Muscle layer of duodenum (tissue), 2 donors: Measurements from ENCODE around the gene SERPINB6.
A peak's percentile ranks its signal among the peaks of the same experiment; 100 is the strongest.

Source experiments
- H3K27ac ChIP-seq: one replicate; pipeline ENCODE4 v1.7.0; 2013; ENCODE audit warnings: mild to moderate bottlenecking, low read length
- H3K27me3 ChIP-seq: one replicate; pipeline ENCODE4 v1.7.0; 2013; ENCODE audit warnings: low read depth, mild to moderate bottlenecking, control low read depth, low read length
- H3K36me3 ChIP-seq, 2 donors: one replicate each; pipeline ENCODE4 v1.7.0; 2013; ENCODE audit warnings: low read length in 2 of 2, control low read depth in 1 of 2, mild to moderate bottlenecking in 1 of 2; ENCODE audit not compliant: insufficient read depth in 2 of 2, control insufficient read depth in 1 of 2
- H3K4me1 ChIP-seq, 2 donors: one replicate each; pipeline ENCODE4 v1.7.0; 2013; ENCODE audit warnings: low read length in 2 of 2, mild to moderate bottlenecking in 2 of 2, control low read depth in 1 of 2, moderate library complexity in 1 of 2; ENCODE audit not compliant: insufficient read depth in 2 of 2, control insufficient read depth in 1 of 2
- H3K4me3 ChIP-seq, 2 donors: one replicate each; pipeline ENCODE4 v1.7.0; 2013; ENCODE audit warnings: low read length in 2 of 2, low read depth in 1 of 2, mild to moderate bottlenecking in 1 of 2
- H3K9me3 ChIP-seq, 2 donors: one replicate each; pipeline ENCODE4 v1.7.0; 2013; ENCODE audit warnings: low read length in 2 of 2, control low read depth in 1 of 2, mild to moderate bottlenecking in 1 of 2; ENCODE audit not compliant: control insufficient read depth in 1 of 2
- donor health status: healthy.

The SERPINB6 gene

GRCh38 chr6:2986722-2987221, 15.4 kb upstream of the SERPINB6 start:
- H3K27me3 ChIP-seq: no peaks in the 10 kb centered on the region
- peaks cover 16 to 23% of the 10 kb centered on the region in 2 donors for H3K4me1 ChIP-seq
- peak overlapping the region; percentile 100 for H3K27ac ChIP-seq
- no peaks in the 10 kb centered on the region for H3K36me3 ChIP-seq
- no peaks in the 10 kb centered on the region for H3K9me3 ChIP-seq
- no peak overlapping the region for H3K4me3 ChIP-seq

GRCh38 chr6:2984738-2985406, 13.5 kb upstream of the SERPINB6 start:
- no peaks in the 10 kb centered on the region for H3K9me3 ChIP-seq
- H3K4me3 ChIP-seq: no peak overlapping the region
- H3K27me3 ChIP-seq: no peaks in the 10 kb centered on the region
- H3K4me1 ChIP-seq: peaks cover 33% of the 10 kb centered on the region in 2 donors
- peak overlapping the region; percentile 86 for H3K27ac ChIP-seq
- no peaks in the 10 kb centered on the region for H3K36me3 ChIP-seq

- Histone ChIP-seq H3K4me3 (no peak overlapping the region), H3K27me3 (no peaks in the 10 kb centered on the region), H3K27ac (peak overlapping the region; percentile 67), H3K9me3 (no peaks in the 10 kb centered on the region), H3K36me3 (no peaks in the 10 kb centered on the region), H3K4me1 (peaks cover 25 to 28% of the 10 kb centered on the region in 2 donors)
Observed at GRCh38 chr6:2982426-2983117, 11.2 kb upstream of the SERPINB6 start.

GRCh38 chr6:2980465-2980855, 9.1 kb upstream of the SERPINB6 start:
- Histone ChIP-seq H3K36me3 (no peaks in the 10 kb centered on the region), H3K9me3 (no peaks in the 10 kb centered on the region), H3K4me3 (no peak overlapping the region), H3K4me1 (peaks cover 19 to 23% of the 10 kb centered on the region in 2 donors), H3K27ac (peak overlapping the region; percentile 68), H3K27me3 (no peaks in the 10 kb centered on the region)

- peaks cover 19 to 23% of the 10 kb centered on the region in 2 donors for H3K4me1 ChIP-seq
- no peaks in the 10 kb centered on the region for H3K36me3 ChIP-seq
- no peak overlapping the region for H3K4me3 ChIP-seq
- peak overlapping the region; percentile 68 for H3K27ac ChIP-seq
- H3K9me3 ChIP-seq: no peaks in the 10 kb centered on the region
- no peaks in the 10 kb centered on the region for H3K27me3 ChIP-seq
Observed at GRCh38 chr6:2979819-2980464, 8.6 kb upstream of the SERPINB6 start.

GRCh38 chr6:2978923-2979322, 7.6 kb upstream of the SERPINB6 start:
- H3K4me1 ChIP-seq: peaks cover 19 to 23% of the 10 kb centered on the region in 2 donors
- H3K9me3 ChIP-seq: no peaks in the 10 kb centered on the region
- H3K27ac ChIP-seq: no peak overlapping the region
- H3K4me3 ChIP-seq: no peak overlapping the region
- no peaks in the 10 kb centered on the region for H3K27me3 ChIP-seq
- H3K36me3 ChIP-seq: no peaks in the 10 kb centered on the region

GRCh38 chr6:2977799-2978590, 6.6 kb upstream of the SERPINB6 start:
- Histone ChIP-seq H3K4me3 (no peak overlapping the region), H3K27me3 (no peaks in the 10 kb centered on the region), H3K27ac (peak overlapping the region; percentile 52), H3K9me3 (no peaks in the 10 kb centered on the region), H3K4me1 (peaks cover 19 to 23% of the 10 kb centered on the region in 2 donors), H3K36me3 (no peaks in the 10 kb centered on the region)

GRCh38 chr6:2977290-2977689, 5.9 kb upstream of the SERPINB6 start:
- no peak overlapping the region for H3K4me3 ChIP-seq
- no peak overlapping the region for H3K27ac ChIP-seq
- no peaks in the 10 kb centered on the region for H3K27me3 ChIP-seq
- H3K9me3 ChIP-seq: no peaks in the 10 kb centered on the region
- no peaks in the 10 kb centered on the region for H3K36me3 ChIP-seq
- H3K4me1 ChIP-seq: peaks cover 16 to 22% of the 10 kb centered on the region in 2 donors

- peaks cover 14 to 18% of the 10 kb centered on the region in 2 donors for H3K4me1 ChIP-seq
- no peaks in the 10 kb centered on the region for H3K27me3 ChIP-seq
- H3K4me3 ChIP-seq: no peak overlapping the region
- H3K27ac ChIP-seq: peak overlapping the region; percentile 25
- no peaks in the 10 kb centered on the region for H3K36me3 ChIP-seq
- H3K9me3 ChIP-seq: no peaks in the 10 kb centered on the region
Observed at GRCh38 chr6:2976571-2977085, 5.3 kb upstream of the SERPINB6 start.

- H3K4me1 ChIP-seq: peaks cover 8 to 12% of the 10 kb centered on the region in 2 donors
- no peak overlapping the region for H3K4me3 ChIP-seq
- H3K36me3 ChIP-seq: no peaks in the 10 kb centered on the region
- no peaks in the 10 kb centered on the region for H3K9me3 ChIP-seq
- H3K27me3 ChIP-seq: no peaks in the 10 kb centered on the region
- H3K27ac ChIP-seq: no peak overlapping the region
Observed at GRCh38 chr6:2976060-2976459, 4.7 kb upstream of the SERPINB6 start.
